Adrenal gland (tissue), 5 donors: Measurements from ENCODE around the gene RNFT2.

Experiments used
- CTCF ChIP-seq, 6 experiments: fragments of 450-650 bp in 4 of 6; fragments of 200-600 bp in 2 of 6; sonication (generic) in 1 of 6; IDR thresholded peaks; 1 replicate in 5 of 6; 2 replicates in 1 of 6; pipeline versions ENCODE4 v1.5.1 to v1.8.0; 2016 to 2021; ENCODE audit warnings: antibody characterized with exemption in 6 of 6, mild to moderate bottlenecking in 2 of 6, moderate library complexity in 1 of 6
- POLR2A ChIP-seq, 2 donors: fragments of 450-650 bp; IDR thresholded peaks; one replicate each; pipeline ENCODE4 v1.6.1; 2017; ENCODE audit warnings: antibody characterized with exemption in 2 of 2, mild to moderate bottlenecking in 2 of 2, moderate library complexity in 1 of 2
- donor health status: DM: no; HTN: no; CAD: no.

GRCh38 chr12:116750298-116750697 is 12.2 kb downstream of the RNFT2 start:
- TF ChIP-seq CTCF (IDR thresholded peaks at IDR 0.05) = no peak
- no peak for TF ChIP-seq POLR2A (IDR thresholded peaks at IDR 0.05)
